Measurements from ENCODE around the gene CORO2A.

Gene CORO2A

DNA sequence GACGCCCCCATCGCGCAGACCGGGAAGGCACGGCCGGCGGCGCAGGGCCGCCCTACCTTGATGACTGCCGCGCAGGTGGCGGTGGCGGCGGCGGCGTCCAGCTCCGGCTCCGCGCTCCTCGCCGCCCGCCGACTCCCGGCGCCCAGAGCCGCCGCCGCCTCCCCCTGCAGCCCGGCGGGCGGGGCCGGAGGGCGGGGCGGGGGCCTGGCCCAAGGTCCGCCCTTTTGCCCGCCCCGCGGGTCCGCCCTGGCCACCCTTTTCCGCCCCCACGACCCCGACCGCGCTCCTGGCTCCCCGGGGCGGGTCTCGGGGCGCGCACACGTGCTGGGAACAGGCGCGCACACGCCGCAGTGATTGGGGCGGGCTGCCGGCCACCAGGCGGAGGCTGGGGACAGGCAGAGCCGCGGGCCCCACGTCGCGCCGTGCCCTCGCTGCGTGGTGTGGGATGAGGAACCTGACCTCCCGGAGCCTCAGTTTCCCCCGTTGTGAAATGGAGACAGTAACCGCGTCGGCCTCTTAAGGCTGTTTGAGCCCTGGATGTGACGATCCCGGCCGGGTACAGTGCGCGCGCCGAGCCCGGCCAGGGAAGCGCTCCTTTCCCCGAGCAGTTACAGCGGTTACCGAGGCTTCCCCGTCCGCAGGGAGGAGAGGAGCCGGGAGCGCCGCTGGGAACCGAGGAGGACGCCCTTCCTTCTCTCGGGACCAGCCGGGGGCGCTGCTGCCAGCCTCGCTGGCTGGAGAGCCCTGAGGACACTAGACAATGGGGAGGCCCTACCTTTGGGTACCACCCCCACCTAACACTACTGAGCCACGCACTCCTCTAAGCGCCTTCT, at the start of gene CORO2A:
Gene CORO2A, minus strand, starts transcription at position 135 of the 833 bp plus-strand sequence. CDS start 34,977 bp downstream, outside the sequence.
- DNase-seq = peak in 1 of 2 donors; percentile 31

- peak in 1 of 2 donors; percentile 33 for DNase-seq
These were observed 49.2 kb upstream of the CORO2A start for GRCh38 chr9:98241357-98242300.

DNA sequence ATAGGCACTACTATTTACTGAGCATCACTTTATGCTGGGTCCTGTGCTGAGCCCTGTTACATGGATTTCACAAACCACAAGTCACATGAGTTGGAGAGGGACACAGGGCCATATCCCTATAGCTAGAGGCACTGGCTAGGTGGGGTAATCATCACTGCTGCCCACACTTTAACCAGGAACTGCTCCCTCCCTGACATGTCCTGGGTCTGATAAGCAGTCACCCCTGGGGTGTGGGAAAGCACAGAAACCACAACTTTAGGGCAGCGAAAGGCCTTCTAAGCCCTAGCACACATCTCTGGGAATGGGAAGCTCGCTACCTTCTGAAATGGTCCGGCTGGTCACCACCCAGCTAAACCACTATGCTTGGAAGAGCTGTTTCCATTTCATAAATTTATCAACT, 48.0 kb upstream of the CORO2A start:
- DNase-seq = no peak

- DNase-seq = no peak
These were observed 44.6 kb upstream of the CORO2A start for GRCh38 chr9:98236901-98237487.

GRCh38 chr9:98235126-98235525, 42.7 kb upstream of the CORO2A start:
- DNase-seq = no peak

DNA sequence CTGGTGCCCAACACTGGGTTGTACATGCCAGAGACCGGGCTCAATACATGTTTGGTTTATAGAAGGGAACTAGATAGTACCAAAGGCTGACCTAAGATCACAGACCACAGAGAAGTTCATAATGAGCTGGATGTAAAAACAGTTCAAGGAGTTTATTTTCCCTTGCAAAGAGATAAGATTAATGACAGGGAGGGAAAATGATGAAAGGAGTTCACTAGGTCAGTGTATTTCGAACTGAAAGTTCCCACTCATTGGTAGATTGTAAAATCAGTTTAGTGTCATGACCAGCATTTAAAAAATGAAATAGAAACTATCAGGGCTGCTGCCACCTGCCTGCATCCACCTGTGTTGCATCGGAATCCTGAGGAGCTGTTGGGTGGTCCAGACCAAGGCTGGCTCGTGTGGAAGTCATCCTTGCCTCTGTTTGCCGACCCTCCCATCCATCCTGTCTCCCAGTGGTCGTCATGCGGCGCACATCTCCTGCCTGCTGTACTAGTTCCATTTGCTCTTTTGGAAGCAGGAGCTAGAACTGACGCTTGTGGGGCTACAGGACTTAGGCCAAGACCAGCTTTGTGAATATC, 41.9 kb upstream of the CORO2A start:
- no peak for DNase-seq

- DNase-seq = no peak
These were observed 40.5 kb upstream of the CORO2A start for GRCh38 chr9:98232926-98233325.

DNA sequence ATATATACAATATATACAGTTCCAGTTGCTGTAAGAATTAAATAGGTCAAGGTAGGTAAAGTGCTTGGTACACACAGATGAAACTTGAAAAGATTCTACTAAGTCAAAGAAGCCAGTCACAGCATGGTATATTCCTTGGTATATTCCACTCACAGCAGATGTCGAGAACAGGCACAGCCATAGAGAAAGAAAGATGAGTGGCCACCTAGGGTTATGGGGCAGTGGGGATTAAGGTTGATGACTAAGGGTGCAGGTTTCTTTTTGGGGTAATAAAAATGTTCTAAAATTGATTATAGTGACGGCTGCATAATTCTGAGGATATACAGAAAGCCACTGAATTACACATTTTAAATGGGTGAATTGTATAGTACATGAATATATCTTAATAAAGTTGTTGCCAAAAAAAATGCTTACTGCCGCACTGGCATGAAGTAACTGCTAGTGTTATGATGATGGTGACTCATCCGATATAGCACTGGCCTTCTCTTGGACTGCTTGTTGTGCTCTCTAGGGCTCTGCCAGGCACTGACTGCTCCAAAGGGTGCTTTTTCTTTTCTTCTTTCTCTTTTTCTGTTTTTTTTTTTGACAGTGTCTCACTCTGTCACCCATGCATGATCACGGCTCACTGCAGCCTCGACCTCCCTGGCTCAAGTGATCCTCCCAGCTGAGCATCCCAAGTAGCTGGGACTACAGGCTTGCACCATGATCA, 39.5 kb upstream of the CORO2A start:
- DNase-seq = no peak

GRCh38 chr9:98230789-98231188, 38.4 kb upstream of the CORO2A start:
- no peak for DNase-seq

- no peak for DNase-seq
These were observed 37.9 kb upstream of the CORO2A start for GRCh38 chr9:98230304-98230703.

GRCh38 chr9:98229620-98230019, 37.2 kb upstream of the CORO2A start:
- no peak for DNase-seq

DNA sequence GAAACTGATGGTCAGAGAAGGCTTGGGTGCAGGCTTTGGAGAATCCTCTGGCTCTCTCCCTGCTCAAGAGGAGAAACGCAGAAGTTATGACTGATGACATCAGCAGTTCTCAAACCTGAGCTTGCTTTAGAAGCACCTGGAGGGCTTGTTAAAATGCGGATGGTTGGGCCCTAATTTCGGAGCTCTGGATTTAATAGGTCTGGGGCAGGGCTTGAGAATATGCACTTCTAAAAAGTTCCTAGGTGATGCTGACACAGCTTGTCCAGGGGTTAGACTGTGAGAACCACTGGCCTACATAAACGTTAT, 36.6 kb upstream of the CORO2A start:
- no peak for DNase-seq

DNA sequence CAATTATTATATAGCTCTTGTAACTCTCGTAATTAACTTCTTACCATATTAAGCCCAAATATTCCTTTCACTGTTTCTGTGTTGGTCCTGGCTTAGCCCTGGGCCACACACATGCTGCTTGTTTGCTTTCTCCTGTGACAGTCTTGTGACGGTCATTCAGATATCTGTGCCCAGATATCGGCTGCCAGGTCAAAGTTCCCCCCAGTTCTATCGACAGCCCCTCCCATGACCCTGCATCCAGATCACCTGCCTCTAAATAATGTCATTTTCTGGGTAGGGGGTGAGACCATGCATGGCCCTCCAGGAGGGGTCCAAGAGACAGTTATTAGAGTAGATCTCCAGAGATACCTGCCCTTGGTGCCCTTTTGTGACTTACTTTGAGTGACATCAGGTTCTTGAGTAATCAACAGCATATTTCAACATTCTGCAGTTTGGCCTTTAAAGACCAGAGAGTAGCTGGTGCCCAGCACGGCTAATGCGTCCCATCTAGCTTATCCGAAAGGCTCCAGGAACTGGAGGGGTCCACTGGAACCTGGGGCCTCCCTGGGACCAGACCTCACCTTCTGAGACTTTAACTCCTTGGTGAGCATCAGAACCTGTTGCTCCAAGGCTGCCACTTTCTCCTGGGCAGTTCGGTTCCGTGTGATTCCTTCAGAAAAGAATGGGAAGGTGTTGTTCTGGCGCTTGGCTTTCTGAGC, 36.1 kb upstream of the CORO2A start:
- DNase-seq = no peak

DNA sequence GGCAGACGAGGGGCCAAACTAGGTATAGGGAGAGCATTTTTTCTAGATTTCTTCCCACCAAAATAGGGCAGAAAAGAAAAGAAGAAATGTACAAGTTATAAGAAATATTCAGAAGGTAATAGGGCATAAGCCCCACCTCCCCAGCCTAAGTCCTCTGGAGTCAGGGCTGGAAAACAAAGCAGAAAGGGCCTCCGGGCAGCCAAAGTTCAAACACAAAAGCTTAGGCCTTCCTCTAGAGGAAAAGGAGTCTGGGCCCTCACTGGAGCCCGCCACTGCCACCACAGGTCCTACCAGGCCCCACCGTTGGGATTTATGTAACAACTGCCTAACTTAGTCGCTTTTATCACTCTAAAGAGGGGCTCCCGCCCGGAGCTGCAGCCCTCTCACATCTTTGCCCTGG, 35.4 kb upstream of the CORO2A start:
- DNase-seq = no peak

DNA sequence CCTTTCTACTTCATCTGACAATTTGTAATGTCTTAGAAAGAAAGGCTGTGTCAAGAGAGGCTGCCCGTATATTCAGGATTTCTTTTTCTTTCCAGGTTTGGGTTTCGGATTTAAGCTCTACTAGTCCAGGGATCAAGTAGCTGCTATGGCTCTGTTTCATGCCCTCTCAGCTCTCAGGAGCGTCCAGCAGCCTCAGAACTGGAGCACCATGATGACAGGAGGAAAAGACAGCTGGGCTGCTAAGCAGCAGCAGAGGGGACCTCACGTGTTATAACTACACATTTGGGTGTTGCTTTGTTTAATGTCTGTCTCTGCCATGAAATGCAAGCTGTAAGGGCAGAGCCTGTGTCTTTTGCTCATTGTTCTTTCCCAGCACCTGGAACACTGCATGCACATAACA, 34.5 kb upstream of the CORO2A start:
- no peak for DNase-seq

DNA sequence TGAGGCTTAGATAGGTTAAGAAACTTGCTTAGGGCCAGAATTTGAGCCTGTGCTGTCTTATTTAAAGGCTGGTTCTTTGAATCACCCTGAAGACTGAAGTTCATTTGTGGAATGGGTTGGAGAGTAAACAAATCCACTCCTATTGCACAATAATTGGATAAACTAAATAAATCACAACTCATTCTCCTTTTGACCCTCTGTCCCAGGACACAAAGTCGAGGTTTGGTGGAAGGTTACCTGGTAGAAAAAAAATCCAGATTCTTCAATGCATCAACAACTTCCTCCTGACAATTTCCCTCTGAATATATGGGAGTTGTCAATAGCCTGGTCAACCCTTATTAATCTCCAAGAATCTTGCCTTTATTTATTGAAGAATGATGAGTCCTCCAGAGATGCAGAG, 34.1 kb upstream of the CORO2A start:
- no peak for DNase-seq

DNA sequence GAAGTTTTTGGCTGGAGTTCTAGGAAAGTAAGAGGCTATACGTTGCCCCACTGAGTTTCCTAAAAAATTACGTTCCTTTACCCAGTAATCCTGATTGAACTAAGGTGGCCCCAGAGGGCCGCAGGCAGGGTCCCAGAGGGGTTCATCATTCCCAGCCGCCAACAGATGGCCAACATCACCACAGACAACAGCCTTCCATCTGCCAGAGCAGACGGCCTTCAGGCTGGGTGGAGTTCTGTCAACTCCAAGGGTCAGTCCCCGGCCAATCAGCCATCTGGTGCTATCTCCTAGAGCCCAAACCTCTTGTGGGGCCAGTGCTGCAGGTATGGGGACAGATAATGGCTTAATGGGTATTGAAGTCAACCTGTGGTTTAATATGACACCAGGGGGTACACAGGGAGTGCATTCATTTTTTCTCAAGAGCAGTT, 32.6 kb upstream of the CORO2A start:
- no peak for DNase-seq

DNA sequence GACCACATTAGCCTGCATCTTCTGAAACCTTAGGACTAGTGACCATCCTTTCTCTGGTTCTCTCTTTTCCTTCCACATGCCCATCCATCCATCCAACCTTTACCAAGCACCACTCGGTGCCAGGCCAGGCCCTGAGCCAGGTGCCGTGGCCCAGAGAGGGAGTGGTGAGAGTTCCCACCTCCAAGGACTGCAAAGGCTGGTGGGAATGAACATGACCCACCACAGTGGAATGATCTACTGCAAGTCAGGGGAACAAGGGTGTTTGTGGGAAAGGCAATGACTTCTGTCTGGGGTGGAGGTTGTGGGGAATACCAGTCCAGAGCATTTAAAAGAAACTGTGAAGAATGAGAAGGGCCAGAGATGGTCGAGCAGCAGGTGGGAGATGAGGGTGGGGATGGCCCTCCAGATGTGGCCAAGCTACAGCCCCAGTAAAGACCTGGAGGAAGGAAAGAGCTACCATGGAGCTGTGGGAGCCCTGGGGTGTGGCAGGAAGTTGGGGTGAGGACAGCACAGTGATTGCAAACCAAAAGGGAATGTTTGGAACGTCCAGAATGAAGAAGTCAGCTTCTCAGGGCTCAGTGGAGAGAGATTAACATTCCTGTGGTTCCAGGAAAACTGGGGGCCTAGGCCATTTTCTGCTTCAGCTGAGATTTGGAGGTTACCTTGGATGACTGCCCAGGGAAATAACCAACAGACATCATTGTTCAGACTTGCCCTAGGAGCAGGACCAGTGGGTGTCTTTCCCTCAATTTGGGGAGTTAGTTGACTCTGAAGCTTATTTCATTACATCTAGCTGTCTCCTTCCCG, 30.7 kb upstream of the CORO2A start:
- no peak for DNase-seq

DNA sequence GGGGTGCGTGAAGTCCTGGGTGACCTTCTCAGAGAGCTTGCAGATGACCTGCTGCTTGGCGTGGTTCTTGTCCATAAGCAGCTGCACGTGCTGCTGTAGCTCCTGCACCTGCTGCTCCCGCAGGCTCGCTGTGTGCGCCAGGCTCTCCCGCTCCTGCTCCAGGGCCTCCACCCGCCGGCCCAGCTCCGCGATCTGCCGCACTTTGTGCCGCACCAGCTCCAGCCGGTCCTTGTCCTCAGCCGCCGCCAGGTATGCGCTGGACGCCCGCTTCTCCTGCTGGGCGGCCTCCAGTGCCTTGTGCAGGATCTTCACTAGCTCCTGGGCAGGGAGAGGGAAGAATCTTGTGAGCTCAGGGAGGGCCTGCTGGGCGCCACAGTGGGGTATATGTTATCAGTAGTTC, 28.5 kb upstream of the CORO2A start:
- DNase-seq = no peak

DNA sequence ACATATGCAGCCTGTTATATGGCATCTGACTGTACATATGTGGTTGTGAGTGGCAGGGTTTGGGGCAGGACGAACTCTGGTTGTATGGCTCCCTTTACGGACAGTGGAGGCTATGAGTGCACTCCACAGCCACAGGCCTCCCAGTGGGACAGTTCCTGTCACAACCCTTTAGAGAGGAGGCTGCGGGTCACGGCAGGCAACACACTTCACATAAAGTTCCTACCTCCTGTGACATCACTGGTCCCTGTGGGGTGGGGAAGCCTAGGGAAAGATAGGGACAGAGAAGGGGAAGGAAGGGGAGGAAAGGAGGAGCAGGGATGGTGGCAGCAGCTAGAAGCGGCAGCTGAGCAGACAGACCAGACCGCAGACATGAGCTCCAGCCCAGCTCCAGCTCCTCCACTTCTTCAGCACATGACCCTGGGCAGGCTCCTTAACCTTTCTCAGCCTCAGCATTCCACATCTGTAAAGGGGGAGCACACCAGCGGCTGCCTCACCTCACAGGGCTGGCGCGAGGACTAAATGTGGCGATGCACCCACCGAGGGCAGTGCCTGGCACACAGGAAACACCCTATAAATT, 27.4 kb upstream of the CORO2A start:
- DNase-seq = no peak

- DNase-seq = no peak
These were observed 26.9 kb upstream of the CORO2A start for GRCh38 chr9:98219364-98219716.
